Neural cell (in vitro differentiated cells): ENCODE data around the gene ZNF705A.

ENCODE experiments used
- EP300 ChIP-seq: fragments of 450-650 bp; conservative IDR thresholded peaks from 2 replicates; pipeline ENCODE4 v1.6.1; 2014; ENCODE audit warnings: antibody characterized with exemption, mild to moderate bottlenecking, moderate library complexity; ENCODE audit not compliant: poor library complexity, severe bottlenecking
- EZH2 ChIP-seq: fragments of 200-600, 300-800 bp; shearing (Covaris generic), sonication (generic); IDR thresholded peaks from 2 replicates; pipeline ENCODE4 v1.6.1; 2014; ENCODE audit warnings: antibody characterized with exemption, low read length, borderline replicate concordance, mild to moderate bottlenecking; ENCODE audit not compliant: insufficient read depth, poor library complexity, severe bottlenecking
- POLR2AphosphoS5 ChIP-seq: IDR thresholded peaks from 2 replicates; pipeline ENCODE4 v1.6.1; 2012
- RAD21 ChIP-seq: fragments of 450-650 bp; conservative IDR thresholded peaks from 2 replicates; pipeline ENCODE4 v1.6.1; 2014; ENCODE audit warnings: antibody characterized with exemption, mild to moderate bottlenecking, moderate library complexity
- SMC3 ChIP-seq: fragments of 450-650 bp; conservative IDR thresholded peaks from 2 replicates; pipeline ENCODE4 v1.6.1; 2014; ENCODE audit warnings: antibody characterized with exemption, mild to moderate bottlenecking, moderate library complexity; ENCODE audit not compliant: poor library complexity
- TAF1 ChIP-seq: IDR thresholded peaks from 2 replicates; pipeline ENCODE4 v1.6.1; 2012; ENCODE audit warnings: low read depth
- TF ChIP-seq, protein P1 (sequence below): fragments of 450-650 bp; IDR thresholded peaks from 2 replicates; pipeline ENCODE4 v1.5.1; 2014; ENCODE audit warnings: antibody characterized with exemption, mild to moderate bottlenecking, moderate library complexity; ENCODE audit not compliant: poor library complexity, severe bottlenecking
- TF ChIP-seq, protein P2 (sequence below): IDR thresholded peaks from 2 replicates; pipeline ENCODE4 v1.6.1; 2012; ENCODE audit warnings: borderline replicate concordance

DNA sequence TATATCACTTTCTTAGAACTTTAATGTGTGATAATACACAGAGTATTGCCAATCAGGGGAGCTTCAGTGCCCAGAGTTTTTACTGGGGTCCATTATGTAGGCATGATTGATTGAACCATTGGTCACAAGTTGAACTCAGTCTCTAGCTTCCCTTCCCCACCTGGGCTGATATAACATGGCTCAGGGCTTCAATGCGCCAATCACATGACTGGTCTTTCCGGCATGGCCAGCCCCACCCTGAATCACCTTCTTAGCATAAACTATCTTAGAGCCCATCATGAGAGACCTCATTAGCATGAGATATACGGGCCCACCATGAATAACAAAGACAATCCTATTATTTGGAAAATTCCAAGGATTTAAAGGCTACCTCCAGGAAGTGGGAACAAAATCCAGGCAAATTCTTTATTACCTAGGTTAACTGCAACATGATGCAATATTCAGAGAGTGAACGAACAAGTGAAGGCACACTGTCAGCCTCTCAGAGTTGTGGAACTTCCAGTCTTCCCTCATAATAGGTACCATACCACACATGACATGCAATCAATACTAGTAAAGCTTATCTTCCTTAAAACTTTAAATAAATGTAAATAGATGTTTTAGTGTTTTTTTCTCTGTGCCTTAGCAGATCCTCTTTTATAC, 36.6 kb upstream of the ZNF705A start:
- TF ChIP-seq POLR2AphosphoS5 (no peak), TAF1 (no peak), EZH2 (no peak), RAD21 (no peak), EP300 (no peak), SMC3 (no peak)
- TF ChIP-seq, protein P1, sequence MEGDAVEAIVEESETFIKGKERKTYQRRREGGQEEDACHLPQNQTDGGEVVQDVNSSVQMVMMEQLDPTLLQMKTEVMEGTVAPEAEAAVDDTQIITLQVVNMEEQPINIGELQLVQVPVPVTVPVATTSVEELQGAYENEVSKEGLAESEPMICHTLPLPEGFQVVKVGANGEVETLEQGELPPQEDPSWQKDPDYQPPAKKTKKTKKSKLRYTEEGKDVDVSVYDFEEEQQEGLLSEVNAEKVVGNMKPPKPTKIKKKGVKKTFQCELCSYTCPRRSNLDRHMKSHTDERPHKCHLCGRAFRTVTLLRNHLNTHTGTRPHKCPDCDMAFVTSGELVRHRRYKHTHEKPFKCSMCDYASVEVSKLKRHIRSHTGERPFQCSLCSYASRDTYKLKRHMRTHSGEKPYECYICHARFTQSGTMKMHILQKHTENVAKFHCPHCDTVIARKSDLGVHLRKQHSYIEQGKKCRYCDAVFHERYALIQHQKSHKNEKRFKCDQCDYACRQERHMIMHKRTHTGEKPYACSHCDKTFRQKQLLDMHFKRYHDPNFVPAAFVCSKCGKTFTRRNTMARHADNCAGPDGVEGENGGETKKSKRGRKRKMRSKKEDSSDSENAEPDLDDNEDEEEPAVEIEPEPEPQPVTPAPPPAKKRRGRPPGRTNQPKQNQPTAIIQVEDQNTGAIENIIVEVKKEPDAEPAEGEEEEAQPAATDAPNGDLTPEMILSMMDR, result no peak
- TF ChIP-seq, protein P2, sequence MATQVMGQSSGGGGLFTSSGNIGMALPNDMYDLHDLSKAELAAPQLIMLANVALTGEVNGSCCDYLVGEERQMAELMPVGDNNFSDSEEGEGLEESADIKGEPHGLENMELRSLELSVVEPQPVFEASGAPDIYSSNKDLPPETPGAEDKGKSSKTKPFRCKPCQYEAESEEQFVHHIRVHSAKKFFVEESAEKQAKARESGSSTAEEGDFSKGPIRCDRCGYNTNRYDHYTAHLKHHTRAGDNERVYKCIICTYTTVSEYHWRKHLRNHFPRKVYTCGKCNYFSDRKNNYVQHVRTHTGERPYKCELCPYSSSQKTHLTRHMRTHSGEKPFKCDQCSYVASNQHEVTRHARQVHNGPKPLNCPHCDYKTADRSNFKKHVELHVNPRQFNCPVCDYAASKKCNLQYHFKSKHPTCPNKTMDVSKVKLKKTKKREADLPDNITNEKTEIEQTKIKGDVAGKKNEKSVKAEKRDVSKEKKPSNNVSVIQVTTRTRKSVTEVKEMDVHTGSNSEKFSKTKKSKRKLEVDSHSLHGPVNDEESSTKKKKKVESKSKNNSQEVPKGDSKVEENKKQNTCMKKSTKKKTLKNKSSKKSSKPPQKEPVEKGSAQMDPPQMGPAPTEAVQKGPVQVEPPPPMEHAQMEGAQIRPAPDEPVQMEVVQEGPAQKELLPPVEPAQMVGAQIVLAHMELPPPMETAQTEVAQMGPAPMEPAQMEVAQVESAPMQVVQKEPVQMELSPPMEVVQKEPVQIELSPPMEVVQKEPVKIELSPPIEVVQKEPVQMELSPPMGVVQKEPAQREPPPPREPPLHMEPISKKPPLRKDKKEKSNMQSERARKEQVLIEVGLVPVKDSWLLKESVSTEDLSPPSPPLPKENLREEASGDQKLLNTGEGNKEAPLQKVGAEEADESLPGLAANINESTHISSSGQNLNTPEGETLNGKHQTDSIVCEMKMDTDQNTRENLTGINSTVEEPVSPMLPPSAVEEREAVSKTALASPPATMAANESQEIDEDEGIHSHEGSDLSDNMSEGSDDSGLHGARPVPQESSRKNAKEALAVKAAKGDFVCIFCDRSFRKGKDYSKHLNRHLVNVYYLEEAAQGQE, result no peak
